ENCODE data around the gene FIGNL1.

DNA sequence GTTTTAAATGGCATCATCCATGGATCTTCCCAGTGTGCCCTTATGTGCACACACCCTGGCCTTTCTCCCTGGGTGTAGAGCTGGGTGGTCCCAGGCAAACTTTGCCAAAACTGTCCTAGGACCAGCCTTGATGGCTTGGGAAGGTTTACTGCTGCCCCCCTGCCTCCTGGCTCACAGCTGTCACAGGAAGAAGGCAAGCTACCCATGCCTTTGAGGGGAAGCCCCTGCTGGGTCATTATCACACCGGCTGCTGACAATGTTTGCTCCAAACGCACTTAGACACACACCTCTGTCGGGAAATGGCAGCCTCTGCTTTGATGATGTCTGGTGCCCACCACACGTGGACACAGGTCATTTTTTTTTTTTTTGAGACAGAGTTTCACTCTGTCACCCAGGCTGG is 25.2 kb upstream of the FIGNL1 start:
- TF ChIP-seq EZH2 (IDR thresholded peaks at IDR 0.05; ENCODE audit: low read depth): no peak
- TF ChIP-seq, protein P1, sequence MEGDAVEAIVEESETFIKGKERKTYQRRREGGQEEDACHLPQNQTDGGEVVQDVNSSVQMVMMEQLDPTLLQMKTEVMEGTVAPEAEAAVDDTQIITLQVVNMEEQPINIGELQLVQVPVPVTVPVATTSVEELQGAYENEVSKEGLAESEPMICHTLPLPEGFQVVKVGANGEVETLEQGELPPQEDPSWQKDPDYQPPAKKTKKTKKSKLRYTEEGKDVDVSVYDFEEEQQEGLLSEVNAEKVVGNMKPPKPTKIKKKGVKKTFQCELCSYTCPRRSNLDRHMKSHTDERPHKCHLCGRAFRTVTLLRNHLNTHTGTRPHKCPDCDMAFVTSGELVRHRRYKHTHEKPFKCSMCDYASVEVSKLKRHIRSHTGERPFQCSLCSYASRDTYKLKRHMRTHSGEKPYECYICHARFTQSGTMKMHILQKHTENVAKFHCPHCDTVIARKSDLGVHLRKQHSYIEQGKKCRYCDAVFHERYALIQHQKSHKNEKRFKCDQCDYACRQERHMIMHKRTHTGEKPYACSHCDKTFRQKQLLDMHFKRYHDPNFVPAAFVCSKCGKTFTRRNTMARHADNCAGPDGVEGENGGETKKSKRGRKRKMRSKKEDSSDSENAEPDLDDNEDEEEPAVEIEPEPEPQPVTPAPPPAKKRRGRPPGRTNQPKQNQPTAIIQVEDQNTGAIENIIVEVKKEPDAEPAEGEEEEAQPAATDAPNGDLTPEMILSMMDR (conservative IDR thresholded peaks at IDR 0.05): no peak

Data from PC-9 (cell line).